Keratinocyte (primary cell): ENCODE results near the gene MAGI1.

ENCODE experiments used
- EZH2 ChIP-seq: IDR thresholded peaks from one replicate; pipeline ENCODE4 v1.6.1; 2012; ENCODE audit warnings: inconsistent platforms, mild to moderate bottlenecking, low read length, moderate library complexity
- TF ChIP-seq, protein P1 (sequence below), 3 experiments: IDR thresholded peaks in 1 of 3; conservative IDR thresholded peaks in 1 of 3; optimal IDR thresholded peaks in 1 of 3; 2 replicates in 2 of 3; 3 replicates in 1 of 3; pipeline versions ENCODE3 to v1.5.1; 2011; ENCODE audit warnings: low read length in 3 of 3, mild to moderate bottlenecking in 3 of 3, moderate library complexity in 2 of 3, control low read depth in 1 of 3, inconsistent platforms in 1 of 3; ENCODE audit not compliant: insufficient read depth in 2 of 3; ENCODE audit errors: extremely low read depth in 1 of 3

- no peak for TF ChIP-seq EZH2
- TF ChIP-seq, protein P1, sequence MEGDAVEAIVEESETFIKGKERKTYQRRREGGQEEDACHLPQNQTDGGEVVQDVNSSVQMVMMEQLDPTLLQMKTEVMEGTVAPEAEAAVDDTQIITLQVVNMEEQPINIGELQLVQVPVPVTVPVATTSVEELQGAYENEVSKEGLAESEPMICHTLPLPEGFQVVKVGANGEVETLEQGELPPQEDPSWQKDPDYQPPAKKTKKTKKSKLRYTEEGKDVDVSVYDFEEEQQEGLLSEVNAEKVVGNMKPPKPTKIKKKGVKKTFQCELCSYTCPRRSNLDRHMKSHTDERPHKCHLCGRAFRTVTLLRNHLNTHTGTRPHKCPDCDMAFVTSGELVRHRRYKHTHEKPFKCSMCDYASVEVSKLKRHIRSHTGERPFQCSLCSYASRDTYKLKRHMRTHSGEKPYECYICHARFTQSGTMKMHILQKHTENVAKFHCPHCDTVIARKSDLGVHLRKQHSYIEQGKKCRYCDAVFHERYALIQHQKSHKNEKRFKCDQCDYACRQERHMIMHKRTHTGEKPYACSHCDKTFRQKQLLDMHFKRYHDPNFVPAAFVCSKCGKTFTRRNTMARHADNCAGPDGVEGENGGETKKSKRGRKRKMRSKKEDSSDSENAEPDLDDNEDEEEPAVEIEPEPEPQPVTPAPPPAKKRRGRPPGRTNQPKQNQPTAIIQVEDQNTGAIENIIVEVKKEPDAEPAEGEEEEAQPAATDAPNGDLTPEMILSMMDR (optimal IDR thresholded peaks at IDR 0.05 in 1 of 3, IDR thresholded peaks at IDR 0.05 in 1 of 3, conservative IDR thresholded peaks at IDR 0.05 in 1 of 3; ENCODE audit: extremely low read depth in 1 of 3, insufficient read depth in 2 of 3, low read length in 3 of 3), result no peak
Measured at GRCh38 chr3:65793495-65794200, 245.1 kb downstream of the MAGI1 start.
